Thyroid gland (tissue), 4 donors: Measurements from ENCODE around the gene TRIM3. TPM values are rescaled to one million over a fixed set of nuclear protein-coding genes. Genes with fewer than 3 reads are reported as not detected.

Source experiments
- DNase-seq, 2 donors: peaks; one replicate each; pipeline ENCODE4 v3.0.0-alpha.2; 2019
- H3K27ac ChIP-seq, 3 donors: fragments of 200-600 bp; sonication (generic); 1 replicate in 2 of 3; 2 replicates in 1 of 3; pipeline ENCODE4 v1.5.1; 2016 to 2019; ENCODE audit warnings: mild to moderate bottlenecking in 1 of 3, moderate library complexity in 1 of 3
- H3K27me3 ChIP-seq: fragments of 200-600 bp; sonication (generic); one replicate; pipeline ENCODE4 v1.5.1; 2019
- H3K36me3 ChIP-seq, 2 donors: fragments of 200-600 bp; sonication (generic); one replicate each; pipeline ENCODE4 v1.5.1; 2016 to 2019
- H3K4me1 ChIP-seq, 2 donors: fragments of 200-600 bp; sonication (generic); one replicate each; pipeline ENCODE4 v1.5.1; 2017 to 2019
- H3K4me3 ChIP-seq, 3 donors: fragments of 200-600 bp; sonication (generic); replicated peaks in 1 of 3; 1 replicate in 2 of 3; 2 replicates in 1 of 3; pipeline ENCODE4 v1.5.1; 2016; ENCODE audit warnings: mild to moderate bottlenecking in 1 of 3
- H3K9me3 ChIP-seq: fragments of 200-600 bp; sonication (generic); one replicate; pipeline ENCODE4 v1.5.1; 2017
- CTCF ChIP-seq, 6 experiments: fragments of 200-600 bp in 3 of 6; fragments of 450-650 bp in 3 of 6; sonication (generic) in 3 of 6; IDR thresholded peaks; one replicate each; pipeline ENCODE4 v1.5.1; 2016 to 2019; ENCODE audit warnings: antibody characterized with exemption in 6 of 6, mild to moderate bottlenecking in 2 of 6, inconsistent platforms in 1 of 6, moderate library complexity in 1 of 6
- POLR2A ChIP-seq, 2 donors: fragments of 450-650 bp; IDR thresholded peaks; one replicate each; pipeline ENCODE4 v1.6.1; 2017; ENCODE audit warnings: antibody characterized with exemption in 2 of 2, mild to moderate bottlenecking in 2 of 2, moderate library complexity in 1 of 2
- WGBS, 2 donors: methylation state at CpG; one replicate each; pipeline ENCODE4 v1.1.5; 2017; 5-methylcytosine and 5-hydroxymethylcytosine counted together
- intact Hi-C: fragments of 100-400 bp; cut with DNase I; formaldehyde crosslinking; loops from one replicate; pipeline ENCODE4 v1.15.1; 2023
- total RNA-seq, 4 donors: library from RNA; depleted of rRNA; stranded (reverse); fragments of >200 nt; gene quantifications; one replicate each; pipeline ENCODE4 v1.2.3, GENCODE V29; 2016

TRIM3 gene
- total RNA-seq, 4 donors from 2014 or later: 11.0 to 20.8 (median 14.6) TPM

- 0 to 1% methylated on average over 37 to 38 of the region's 66 CpGs for WGBS, 2 donors
- DNase-seq: peak; percentile 98 to 99
- peaks cover 15 to 23% of the 10 kb centered on the region in 2 donors for H3K36me3 ChIP-seq
Observed at GRCh38 chr11:6481012-6481923, 7.5 kb upstream of the TRIM3 start, which contains the start of the genes ARFIP2 and TIMM10B. Gene ARFIP2 (minus strand): TSS chr11:6481331. CDS start chr11:6480421, 910 bp downstream. Gene TIMM10B (plus strand): TSS chr11:6481501. CDS start chr11:6481517, 16 bp downstream.

GRCh38 chr11:6480299-6480914 is 6.7 kb upstream of the TRIM3 start:
- peaks cover 15 to 19% of the 10 kb centered on the region in 2 donors for H3K36me3 ChIP-seq
- peaks cover 15 to 19% of the 10 kb centered on the region in 2 donors for H3K4me1 ChIP-seq
- H3K9me3 ChIP-seq: no peaks in the 10 kb centered on the region
- peak overlapping the region; percentile 44 to 74 (median 60) for H3K4me3 ChIP-seq
- DNase-seq: peak; percentile 45 to 52
- peak overlapping the region in 2 of 3 donors; percentile 67 to 92 for H3K27ac ChIP-seq
- 61 to 65% methylated on average over 9 of the region's 9 CpGs for WGBS, 2 donors
- H3K27me3 ChIP-seq: no peaks in the 10 kb centered on the region
- TF ChIP-seq CTCF (IDR thresholded peaks at IDR 0.05) (no peak), POLR2A (IDR thresholded peaks at IDR 0.05) (no peak)
- intact Hi-C loops: loop anchor here (5.0 kb wide), 1 partner anchor 137 kb away; the partner anchor contains the start of gene TPP1

More at GRCh38 chr11:6481012-6481923, 7.5 kb upstream of the TRIM3 start, which contains the start of the genes ARFIP2 and TIMM10B:
- no peaks in the 10 kb centered on the region for H3K27me3 ChIP-seq
- H3K9me3 ChIP-seq: no peaks in the 10 kb centered on the region
- H3K4me1 ChIP-seq: peaks cover 15 to 19% of the 10 kb centered on the region in 2 donors
- peak within 1 kb of the TSS; percentile 44 to 74 (median 60) for H3K4me3 ChIP-seq
- intact Hi-C loops: loop anchor here (5.0 kb wide), 1 partner anchor 136 kb away; the partner anchor contains the start of gene TPP1
- peak within 1 kb of the TSS; percentile 67 to 92 (median 67) for H3K27ac ChIP-seq
- TF ChIP-seq POLR2A (IDR thresholded peaks at IDR 0.05) (peak; percentile 64 to 92), CTCF (IDR thresholded peaks at IDR 0.05) (no peak)

GRCh38 chr11:6476571-6476970 is 2.8 kb upstream of the TRIM3 start:
- no peak overlapping the region for H3K27ac ChIP-seq
- H3K4me1 ChIP-seq: peaks cover 18 to 24% of the 10 kb centered on the region in 2 donors
- no peaks in the 10 kb centered on the region for H3K27me3 ChIP-seq
- TF ChIP-seq POLR2A (IDR thresholded peaks at IDR 0.05): no peak
- TF ChIP-seq CTCF (IDR thresholded peaks at IDR 0.05): no peak
- 95 to 97% methylated on average over 4 of the region's 4 CpGs for WGBS, 2 donors
- DNase-seq: no peak
- H3K9me3 ChIP-seq: no peaks in the 10 kb centered on the region
- peaks cover 11 to 15% of the 10 kb centered on the region in 2 donors for H3K36me3 ChIP-seq
- no peak overlapping the region for H3K4me3 ChIP-seq
- intact Hi-C loops: loop anchor here (10.0 kb wide), 2 partner anchors 208 to 242 kb away; partner anchors contain the start of genes CNGA4, FHIP1B and MRPL17

GRCh38 chr11:6475936-6476335 is 2.2 kb upstream of the TRIM3 start:
- Histone ChIP-seq H3K4me3 (no peak overlapping the region), H3K36me3 (peaks cover 11 to 15% of the 10 kb centered on the region in 2 donors), H3K27ac (no peak overlapping the region), H3K27me3 (no peaks in the 10 kb centered on the region), H3K4me1 (peaks cover 18 to 24% of the 10 kb centered on the region in 2 donors), H3K9me3 (no peaks in the 10 kb centered on the region)
- DNase-seq: no peak
- 80 to 85% methylated on average over 5 of the region's 5 CpGs for WGBS, 2 donors
- TF ChIP-seq POLR2A (IDR thresholded peaks at IDR 0.05) (no peak), CTCF (IDR thresholded peaks at IDR 0.05) (no peak)
- intact Hi-C loops: loop anchor here (10.0 kb wide), 2 partner anchors 209 to 241 kb away; partner anchors contain the start of genes CNGA4, FHIP1B and MRPL17
